ENCODE results near the gene MUC13. TPM values are rescaled to one million over a fixed set of nuclear protein-coding genes. Genes with fewer than 3 reads are reported as not detected.

The MUC13 gene
- total RNA-seq (2022) (not detected in 2 replicates), Bru-seq, nascent RNA (not detected), BruChase-seq, experiment 1, labeled RNA remaining after a 6-hour chase (percentile 6 among the genes with signal in this experiment), BruChase-seq, experiment 2, labeled RNA remaining after a 2-hour chase (percentile 11 among the genes with signal in this experiment)
- long read RNA-seq: 0 reads

GRCh38 chr3:124934577-124934976 is at the start of gene MUC13:
MUC13 (minus strand) TSS chr3:124934751; CDS start chr3:124934712, 39 bp downstream.
- H3K36me3 Mint-ChIP-seq (ENCODE audit: insufficient read depth, unreplicated experiment): no peaks in the 10 kb centered on the region
- POLR2A ChIA-PET: interaction anchor here (0.6 to 1.2 kb wide), 2 partner anchors 8 to 42 kb away, joined by 3 read pairs; no protein-coding TSS in a partner anchor
- H3K9me3 Mint-ChIP-seq (ENCODE audit: unreplicated experiment): no peaks in the 10 kb centered on the region
- no TSS peak for BruUV-seq (replicated peaks)
- H3K4me1 Mint-ChIP-seq (ENCODE audit: insufficient read depth, unreplicated experiment): no peaks in the 10 kb centered on the region
- no peak for DNase-seq (ENCODE audit: unreplicated experiment)
- no peak within 1 kb of the TSS for H3K27ac Mint-ChIP-seq (ENCODE audit: low read depth, unreplicated experiment)
- TF ChIP-seq CTCF (IDR thresholded peaks at IDR 0.05; ENCODE audit: unreplicated experiment): no peak
- no peak within 1 kb of the TSS for H3K4me3 Mint-ChIP-seq (ENCODE audit: unreplicated experiment)
- intact Hi-C loops (cut with micrococcal nuclease): no loop called here
- no peaks in the 10 kb centered on the region for H3K27me3 Mint-ChIP-seq (ENCODE audit: insufficient read depth, unreplicated experiment)
- CTCF ChIA-PET: interaction anchor here (0.5 to 1.8 kb wide), 7 partner anchors 10 to 869 kb away, joined by 3 to 5 read pairs (median 4); no protein-coding TSS in a partner anchor

- intact Hi-C loops (cut with micrococcal nuclease): no loop called here
- CTCF ChIA-PET: interaction anchor here (0.6 to 1.5 kb wide), 3 partner anchors 9 to 281 kb away, joined by 4 read pairs; no protein-coding TSS in a partner anchor
Observed at GRCh38 chr3:124982855-124983254, 48.3 kb upstream of the MUC13 start.

GRCh38 chr3:124981472-124981871 is 46.9 kb upstream of the MUC13 start:
- Mint-ChIP-seq H3K36me3 (ENCODE audit: insufficient read depth, unreplicated experiment) (peaks cover 24% of the 10 kb centered on the region), H3K4me1 (ENCODE audit: insufficient read depth, unreplicated experiment) (peaks cover 19% of the 10 kb centered on the region), H3K4me3 (ENCODE audit: unreplicated experiment) (no peak overlapping the region), H3K27ac (ENCODE audit: low read depth, unreplicated experiment) (no peak overlapping the region), H3K9me3 (ENCODE audit: unreplicated experiment) (no peaks in the 10 kb centered on the region), H3K27me3 (ENCODE audit: insufficient read depth, unreplicated experiment) (no peaks in the 10 kb centered on the region)
- no peak for TF ChIP-seq CTCF (IDR thresholded peaks at IDR 0.05; ENCODE audit: unreplicated experiment)
- intact Hi-C loops (cut with micrococcal nuclease): no loop called here
- no TSS peak for BruUV-seq (replicated peaks)
- CTCF ChIA-PET: no interaction called here
- POLR2A ChIA-PET: no interaction called here
- DNase-seq (ENCODE audit: unreplicated experiment): no peak

More at GRCh38 chr3:124982855-124983254, 48.3 kb upstream of the MUC13 start:
- no peak for DNase-seq (ENCODE audit: unreplicated experiment)
- Mint-ChIP-seq H3K9me3 (ENCODE audit: unreplicated experiment) (no peaks in the 10 kb centered on the region), H3K4me1 (ENCODE audit: insufficient read depth, unreplicated experiment) (peaks cover 23% of the 10 kb centered on the region), H3K27me3 (ENCODE audit: insufficient read depth, unreplicated experiment) (no peaks in the 10 kb centered on the region), H3K36me3 (ENCODE audit: insufficient read depth, unreplicated experiment) (peaks cover 26% of the 10 kb centered on the region), H3K27ac (ENCODE audit: low read depth, unreplicated experiment) (no peak overlapping the region), H3K4me3 (ENCODE audit: unreplicated experiment) (no peak overlapping the region)
- BruUV-seq (replicated peaks): no TSS peak
- POLR2A ChIA-PET: no interaction called here
- no peak for TF ChIP-seq CTCF (IDR thresholded peaks at IDR 0.05; ENCODE audit: unreplicated experiment)

- no peak overlapping the region for H3K4me3 Mint-ChIP-seq (ENCODE audit: unreplicated experiment)
- CTCF ChIA-PET: interaction anchor here (0.7 kb wide), 1 partner anchor 191 kb away, joined by 3 read pairs; no protein-coding TSS in a partner anchor
- POLR2A ChIA-PET: no interaction called here
- BruUV-seq (replicated peaks): no TSS peak
- TF ChIP-seq CTCF (IDR thresholded peaks at IDR 0.05; ENCODE audit: unreplicated experiment): no peak
- peaks cover 22% of the 10 kb centered on the region for H3K36me3 Mint-ChIP-seq (ENCODE audit: insufficient read depth, unreplicated experiment)
- intact Hi-C loops (cut with micrococcal nuclease): no loop called here
- no peak for DNase-seq (ENCODE audit: unreplicated experiment)
- no peaks in the 10 kb centered on the region for H3K4me1 Mint-ChIP-seq (ENCODE audit: insufficient read depth, unreplicated experiment)
- H3K9me3 Mint-ChIP-seq (ENCODE audit: unreplicated experiment): no peaks in the 10 kb centered on the region
- no peak overlapping the region for H3K27ac Mint-ChIP-seq (ENCODE audit: low read depth, unreplicated experiment)
- no peaks in the 10 kb centered on the region for H3K27me3 Mint-ChIP-seq (ENCODE audit: insufficient read depth, unreplicated experiment)
Observed at GRCh38 chr3:124978627-124979026, 44.1 kb upstream of the MUC13 start.
